ENCODE results near the gene KRTAP1-1.
"Not testable (repeated sequence)": the region's sequence is repeated elsewhere in the genome, so short reads cannot be mapped to it uniquely, and the experiment has no call there.

Gene KRTAP1-1

GRCh38 chr17:41040783-41041571, at the start of gene KRTAP1-1:
Gene KRTAP1-1, minus strand, starts transcription at chr17:41041450. Its CDS starts 53 bp downstream, at chr17:41041397.
- DNase-seq = not testable (repeated sequence)

- not testable (repeated sequence) for DNase-seq
Measured at GRCh38 chr17:41088760-41089352, 47.6 kb upstream of the KRTAP1-1 start.

- not testable (repeated sequence) for DNase-seq
Measured at GRCh38 chr17:41084100-41084856, 43.0 kb upstream of the KRTAP1-1 start, which contains the start of gene KRTAP4-7. Gene KRTAP4-7, plus strand, starts transcription at chr17:41084150. Its CDS starts 57 bp downstream, at chr17:41084207.

GRCh38 chr17:41083427-41083826, 42.2 kb upstream of the KRTAP1-1 start:
- not testable (repeated sequence) for DNase-seq

- no peak for DNase-seq
Measured at GRCh38 chr17:41082626-41083025, 41.4 kb upstream of the KRTAP1-1 start.

- no peak for DNase-seq
Measured at GRCh38 chr17:41076788-41077187, 35.5 kb upstream of the KRTAP1-1 start.

- DNase-seq = no peak
Measured at GRCh38 chr17:41073676-41074075, 32.4 kb upstream of the KRTAP1-1 start.

GRCh38 chr17:41071606-41072360, 30.5 kb upstream of the KRTAP1-1 start:
- no peak for DNase-seq

- no peak for DNase-seq
Measured at GRCh38 chr17:41069031-41069430, 27.8 kb upstream of the KRTAP1-1 start.

- DNase-seq = no peak
Measured at GRCh38 chr17:41067281-41067680, 26.0 kb upstream of the KRTAP1-1 start.

- no peak for DNase-seq
Measured at GRCh38 chr17:41065829-41066624, 24.8 kb upstream of the KRTAP1-1 start, which contains the start of gene KRTAP2-4. Gene KRTAP2-4, minus strand, starts transcription at chr17:41065879. Its CDS starts 34 bp downstream, at chr17:41065845.

- DNase-seq = not testable (repeated sequence)
Measured at GRCh38 chr17:41065016-41065689, 23.9 kb upstream of the KRTAP1-1 start.

- no peak for DNase-seq
Measured at GRCh38 chr17:41064301-41064700, 23.1 kb upstream of the KRTAP1-1 start.

GRCh38 chr17:41063449-41063848, 22.2 kb upstream of the KRTAP1-1 start:
- DNase-seq = no peak

GRCh38 chr17:41061964-41062363, 20.7 kb upstream of the KRTAP1-1 start:
- no peak for DNase-seq

GRCh38 chr17:41060052-41060604, 18.9 kb upstream of the KRTAP1-1 start, which contains the start of gene KRTAP2-3:
Gene KRTAP2-3, minus strand, starts transcription at chr17:41060114. Its CDS starts 64 bp downstream, at chr17:41060050.
- DNase-seq = no peak

GRCh38 chr17:41059276-41060051, 18.2 kb upstream of the KRTAP1-1 start:
- DNase-seq = not testable (repeated sequence)

GRCh38 chr17:41058741-41059140, 17.5 kb upstream of the KRTAP1-1 start:
- DNase-seq = no peak

- DNase-seq = no peak
Measured at GRCh38 chr17:41057547-41057946, 16.3 kb upstream of the KRTAP1-1 start.

All from C1 segment of cervical spinal cord (tissue), 14 donors.